ENCODE results near the gene TINAGL1. TPM values are rescaled to one million over a fixed set of nuclear protein-coding genes. Genes with fewer than 3 reads are reported as not detected.

The TINAGL1 gene
- total RNA-seq, 1 experiment from 2014 or later: 57.9 TPM

DNA sequence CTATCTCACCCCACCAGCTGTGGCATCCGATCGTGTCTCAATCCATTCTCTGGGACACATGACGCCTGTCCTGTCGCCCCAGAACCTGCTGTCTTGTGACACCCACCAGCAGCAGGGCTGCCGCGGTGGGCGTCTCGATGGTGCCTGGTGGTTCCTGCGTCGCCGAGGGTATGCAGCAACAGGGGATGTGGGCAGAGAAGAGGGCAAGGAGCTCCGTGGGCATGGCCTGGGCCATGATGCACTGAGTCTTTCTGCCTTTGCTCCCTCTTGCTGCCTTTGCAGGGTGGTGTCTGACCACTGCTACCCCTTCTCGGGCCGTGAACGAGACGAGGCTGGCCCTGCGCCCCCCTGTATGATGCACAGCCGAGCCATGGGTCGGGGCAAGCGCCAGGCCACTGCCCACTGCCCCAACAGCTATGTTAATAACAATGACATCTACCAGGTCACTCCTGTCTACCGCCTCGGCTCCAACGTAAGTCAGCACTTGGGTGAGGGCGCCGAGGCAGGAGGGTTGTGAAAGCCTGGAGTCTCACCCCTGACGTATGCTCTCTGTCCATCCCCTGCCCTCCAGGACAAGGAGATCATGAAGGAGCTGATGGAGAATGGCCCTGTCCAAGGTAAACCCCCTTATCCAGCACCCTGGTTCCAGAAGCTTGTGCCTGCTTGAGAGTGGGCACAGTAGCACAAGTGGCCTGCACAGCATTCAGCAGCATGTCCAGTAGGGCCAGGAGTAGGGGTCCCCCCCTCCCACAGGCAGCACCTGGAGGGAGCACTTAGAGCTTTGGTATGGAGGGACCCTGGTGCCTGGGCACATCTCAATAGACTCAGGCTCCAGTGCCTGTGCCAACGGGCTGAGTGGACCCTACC lies 8.8 kb downstream of the TINAGL1 start:
- Histone ChIP-seq H2AFZ (ENCODE audit: low read depth, low read length, poor library complexity, severe bottlenecking) (no peak overlapping the region), H3K4me3 (replicated peaks in 1 of 2; ENCODE audit: low read depth in 1 of 2, low read length in 2 of 2) (no peak overlapping the region), H3K36me3 (ENCODE audit: control insufficient read depth in 1 of 2, insufficient read depth in 2 of 2, low read length in 2 of 2) (peaks cover 0 to 22% of the 10 kb centered on the region in 2 experiments; a peak in 1 of 4 replicates), H4K20me1 (ENCODE audit: insufficient read depth) (no peaks in the 10 kb centered on the region), H3K9ac (ENCODE audit: low read length) (no peak overlapping the region), H3K4me2 (ENCODE audit: low read length) (no peak overlapping the region), H3K9me2 (ENCODE audit: insufficient read depth) (no peaks in the 10 kb centered on the region), H3K4me1 (ENCODE audit: control insufficient read depth in 1 of 2, insufficient read depth in 2 of 2, low read length in 2 of 2) (peaks cover 53 to 75% of the 10 kb centered on the region in 2 experiments), H3K79me2 (ENCODE audit: insufficient read depth, low read length) (peaks cover 18% of the 10 kb centered on the region), H3K27me3 (ENCODE audit: insufficient read depth, low read length) (no peaks in the 10 kb centered on the region), H3K9me3 (ENCODE audit: control insufficient read depth in 1 of 2, insufficient read depth in 1 of 2, low read depth in 1 of 2, low read length in 2 of 2) (no peaks in the 10 kb centered on the region), H3K27ac (ENCODE audit: low read depth, low read length) (peak overlapping the region; percentile 17; the same call in 1 of the 2 replicates)
- no TSS peak for BruUV-seq (replicated peaks)
- ATAC-seq (no peak), DNase-seq (ENCODE audit: low read depth, low spot score) (no peak)
- CTCF ChIA-PET: no interaction called here
- TF ChIP-seq SP1 (IDR thresholded peaks at IDR 0.05; ENCODE audit: low read depth): no peak
- no peak for TF ChIP-seq EZH2 (IDR thresholded peaks at IDR 0.05)
- TF ChIP-seq POLR2A (IDR thresholded peaks at IDR 0.05; ENCODE audit: borderline replicate concordance, extremely low read depth, insufficient read depth, insufficient read length): no peak
- TF ChIP-seq JUND (IDR thresholded peaks at IDR 0.05): no peak
- TF ChIP-seq RAD21 (IDR thresholded peaks at IDR 0.05; ENCODE audit: low read depth): no peak
- TF ChIP-seq CTCF (IDR thresholded peaks at IDR 0.05 in 2 of 3, conservative IDR thresholded peaks at IDR 0.05 in 1 of 3; ENCODE audit: borderline replicate concordance in 1 of 3, insufficient read depth in 1 of 3, low read depth in 2 of 3, low read length in 2 of 3): no peak
- intact Hi-C loops (cut with micrococcal nuclease): no loop called here
- POLR2A ChIA-PET: no interaction called here
- RAD21 ChIA-PET (ENCODE audit: low non-redundant PET in 1 of 2, low total read pairs in 2 of 2, uncharacterized antibody in 2 of 2, unreplicated experiment in 2 of 2): no interaction called here
